ENCODE data around the gene NCKAP5L.
"Not testable (repeated sequence)": the region's sequence is repeated elsewhere in the genome, so short reads cannot be mapped to it uniquely, and the experiment has no call there.

NCKAP5L gene

DNA sequence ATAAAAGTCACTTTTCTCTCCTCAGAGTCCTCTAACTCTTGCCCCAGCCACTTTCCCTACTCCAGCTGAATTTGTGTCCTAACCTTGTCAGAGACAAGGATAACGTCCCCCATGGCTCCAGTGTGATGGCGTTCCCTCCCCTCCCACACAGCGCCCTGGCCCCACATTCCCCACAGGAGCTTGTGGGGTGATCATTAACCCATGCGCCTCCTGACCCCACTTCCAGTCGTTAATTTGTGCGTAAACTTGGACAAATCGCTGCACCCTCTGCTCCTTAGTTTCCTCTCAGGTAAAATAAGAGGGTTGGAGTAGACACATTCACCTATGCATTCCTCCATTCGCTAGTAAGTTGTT is 37.5 kb upstream of the NCKAP5L start:
- no peak for DNase-seq (ENCODE audit: low spot score)

DNA sequence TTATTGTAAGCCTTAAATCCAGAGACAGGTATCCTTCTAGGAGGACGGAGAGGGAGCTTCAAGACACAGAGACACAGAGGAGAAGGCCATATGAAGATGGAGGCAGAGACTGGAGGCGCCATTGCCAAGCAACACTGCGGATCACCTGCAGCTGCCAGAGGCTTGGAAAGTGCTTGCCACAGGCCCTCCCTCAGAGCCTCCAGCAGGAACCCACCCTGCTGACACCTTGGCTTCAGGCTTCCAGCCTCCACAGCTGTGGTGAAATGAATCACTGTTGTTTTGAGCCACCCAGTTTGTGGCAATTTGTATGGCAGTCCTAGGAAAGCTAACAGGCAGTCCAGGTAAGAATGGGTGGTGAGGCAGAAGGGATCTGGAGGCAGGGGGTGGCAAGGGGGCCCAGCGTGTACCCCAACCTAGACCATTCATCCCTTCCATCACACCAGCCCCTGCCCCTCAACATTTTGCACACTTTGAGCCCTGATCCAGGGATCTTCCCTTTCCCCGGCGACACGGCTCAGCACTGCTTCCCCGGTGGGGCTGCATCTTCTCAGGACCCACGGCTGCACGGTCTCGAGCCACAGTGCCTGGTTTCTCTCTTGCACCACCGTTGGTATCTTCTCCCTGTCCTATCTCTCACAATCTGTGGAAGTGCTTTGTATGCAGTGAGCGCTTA is 37.0 kb upstream of the NCKAP5L start:
- no peak for DNase-seq (ENCODE audit: low spot score)

DNA sequence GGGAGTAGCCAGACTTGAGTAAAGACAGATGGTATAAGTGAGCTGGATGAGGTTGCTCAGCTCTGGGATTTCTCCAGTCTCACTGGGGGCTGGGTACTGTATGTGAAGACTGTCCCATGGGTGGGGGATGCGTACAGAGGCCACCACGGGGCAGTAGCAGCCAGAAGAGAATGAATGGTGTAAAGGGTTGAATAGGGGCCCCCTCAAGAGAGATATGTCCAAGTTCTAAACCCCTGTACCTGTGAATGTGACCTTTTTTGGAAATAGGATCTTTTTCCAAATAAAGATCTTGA is 36.5 kb upstream of the NCKAP5L start:
- no peak for DNase-seq (ENCODE audit: low spot score)

DNA sequence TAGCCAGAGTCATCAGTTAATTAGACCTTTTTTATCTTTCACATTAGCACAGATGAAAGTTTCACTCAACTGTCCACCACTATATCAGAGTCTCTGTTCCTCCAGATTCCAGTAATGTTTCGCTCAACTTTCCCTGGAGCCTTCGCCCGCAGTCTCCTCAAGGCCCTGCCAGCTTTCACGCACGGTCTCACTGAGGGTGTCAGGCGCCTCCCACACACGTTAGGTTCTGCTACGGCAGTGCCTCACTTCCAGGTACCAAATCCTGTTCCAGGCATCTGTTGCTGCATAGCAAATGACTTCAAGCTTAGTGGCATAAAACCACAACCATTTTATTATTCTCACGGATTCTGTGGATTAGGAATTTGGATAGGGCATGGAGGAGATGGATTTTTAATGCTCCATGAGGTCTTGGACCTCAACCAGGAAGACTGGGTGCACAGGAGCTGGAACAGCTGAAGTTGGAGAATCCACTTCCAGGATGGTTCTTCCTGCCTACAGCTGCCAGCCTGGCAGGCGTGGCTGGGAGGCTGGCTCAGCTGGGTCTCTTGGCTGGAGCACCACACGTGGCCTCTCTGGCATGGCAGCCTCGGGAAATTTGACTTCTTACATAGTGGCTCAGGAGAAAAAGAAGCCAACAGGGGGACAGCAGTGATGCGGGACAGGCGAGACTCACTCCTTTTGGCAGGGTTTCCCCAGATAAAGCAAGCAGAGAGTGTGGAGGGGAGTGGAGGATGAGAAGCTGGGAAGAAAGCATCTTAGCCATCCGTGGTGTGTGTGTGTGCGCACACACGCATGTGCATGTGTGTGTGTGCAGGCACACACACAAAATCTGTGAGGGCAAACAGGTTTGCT is 36.0 kb upstream of the NCKAP5L start:
- DNase-seq (ENCODE audit: low spot score), result no peak

DNA sequence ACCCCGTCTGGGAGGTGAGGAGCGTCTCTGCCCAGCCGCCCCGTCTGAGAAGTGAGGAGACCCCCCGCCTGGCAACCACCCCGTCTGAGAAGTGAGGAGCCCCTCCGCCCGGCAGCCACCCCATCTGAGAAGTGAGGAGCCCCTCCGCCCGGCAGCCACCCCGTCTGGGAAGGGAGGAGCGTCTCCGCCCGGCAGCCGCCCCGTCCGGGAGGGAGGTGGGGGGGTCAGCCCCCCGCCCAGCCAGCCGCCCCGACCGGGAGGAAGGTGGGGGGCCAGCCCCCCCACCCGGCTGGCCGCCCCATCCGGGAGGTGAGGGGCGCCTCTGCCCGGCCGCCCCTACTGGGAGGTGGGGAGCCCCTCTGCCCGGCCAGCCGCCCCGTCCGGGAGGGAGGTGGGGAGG is 32.7 kb upstream of the NCKAP5L start:
- not testable (repeated sequence) for DNase-seq (ENCODE audit: low spot score)

DNA sequence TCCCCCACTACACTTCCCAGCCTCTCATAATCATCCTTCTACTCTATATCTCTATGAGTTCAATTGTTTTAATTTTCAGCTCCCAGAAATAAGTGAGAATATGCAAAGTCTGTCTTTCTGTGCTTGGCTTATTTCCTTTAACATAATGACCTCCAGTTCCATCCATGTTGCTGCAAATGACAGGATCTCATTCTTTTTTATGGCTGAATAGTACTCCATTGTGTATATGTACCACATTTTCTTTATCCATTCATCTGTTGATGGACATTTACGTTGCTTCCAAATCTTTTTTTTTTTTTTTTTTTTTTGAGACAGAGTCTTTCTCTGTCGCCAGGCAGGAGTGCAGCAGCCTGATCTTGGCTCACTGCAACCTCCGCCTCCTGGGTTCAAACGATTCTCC is 27.7 kb upstream of the NCKAP5L start:
- not testable (repeated sequence) for DNase-seq (ENCODE audit: low spot score)

DNA sequence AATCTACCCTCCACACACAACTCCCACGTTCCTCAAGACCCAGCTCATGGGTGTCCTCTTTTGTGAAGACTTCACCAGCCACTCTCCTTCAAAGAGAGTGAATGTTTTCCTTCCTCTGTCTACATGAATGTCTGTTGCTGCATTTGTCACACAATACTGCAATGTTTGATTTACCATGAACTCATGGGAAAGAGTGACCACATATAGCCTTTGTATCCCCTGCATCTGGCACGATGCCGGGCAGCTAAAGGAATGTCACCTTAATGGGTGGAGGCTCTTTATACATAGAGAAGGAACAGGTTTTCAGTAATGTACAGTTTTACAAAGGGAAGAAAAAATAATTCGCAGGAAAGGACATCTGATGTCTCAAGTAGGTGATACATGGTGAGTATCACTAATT is 26.8 kb upstream of the NCKAP5L start:
- no peak for DNase-seq (ENCODE audit: low spot score)

DNA sequence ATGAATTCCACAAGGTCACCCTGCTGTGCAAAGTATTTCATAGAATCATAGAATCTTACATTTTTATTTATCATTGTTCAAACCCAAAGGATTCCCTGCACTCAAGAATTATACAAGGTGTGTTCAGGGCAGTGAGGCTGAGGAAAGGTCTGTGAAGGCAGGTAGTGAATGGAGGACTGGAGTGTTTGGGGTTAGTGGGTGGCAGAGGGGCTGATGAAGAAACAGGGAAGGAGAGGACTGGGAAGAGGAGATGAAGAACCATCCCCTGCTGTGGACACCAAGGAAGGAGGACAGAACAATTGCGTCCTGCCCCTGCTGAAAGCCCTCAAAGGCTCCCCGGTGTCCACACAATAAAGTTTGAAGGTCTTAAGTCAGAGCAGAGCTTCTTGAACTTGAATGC is 25.5 kb upstream of the NCKAP5L start:
- no peak for DNase-seq (ENCODE audit: low spot score)

DNA sequence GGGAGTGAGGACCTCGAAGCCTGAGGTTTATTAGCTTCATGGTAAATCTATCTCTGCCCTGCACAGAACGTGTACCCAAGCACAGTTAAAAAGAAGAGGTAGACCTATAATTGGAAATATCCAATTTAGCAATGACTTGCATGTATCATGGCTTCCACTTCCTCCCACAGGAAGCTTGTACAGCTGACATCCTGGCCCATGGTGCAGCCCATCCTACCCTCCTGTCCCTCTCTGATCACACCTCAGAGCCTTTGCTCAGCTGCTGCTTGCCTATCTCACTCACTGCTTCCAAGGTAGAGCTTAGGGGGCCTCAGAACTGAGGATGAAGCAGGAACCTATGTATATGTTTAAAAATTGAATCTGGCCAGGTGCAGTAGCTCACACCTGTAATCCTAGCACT is 18.9 kb upstream of the NCKAP5L start:
- DNase-seq (ENCODE audit: low spot score), result no peak

DNA sequence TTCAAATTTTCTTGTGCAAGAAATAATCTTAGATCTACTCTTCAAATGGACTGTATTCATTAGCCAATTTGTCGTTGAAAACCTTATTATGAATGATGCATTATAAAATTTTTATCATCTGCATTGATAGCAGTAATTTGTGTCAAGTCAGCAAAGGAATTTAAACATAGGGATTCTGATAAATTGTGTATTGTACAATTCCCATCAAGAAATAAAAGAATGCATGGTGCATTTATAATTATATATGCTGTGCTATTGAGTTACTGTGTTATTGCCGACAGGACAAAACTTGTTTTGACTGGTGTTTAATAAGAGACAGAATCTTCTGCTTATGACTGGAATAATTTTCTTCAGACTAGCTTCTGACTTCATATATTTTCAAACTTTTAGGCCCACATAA is 17.8 kb upstream of the NCKAP5L start:
- DNase-seq (ENCODE audit: low spot score), result no peak

DNA sequence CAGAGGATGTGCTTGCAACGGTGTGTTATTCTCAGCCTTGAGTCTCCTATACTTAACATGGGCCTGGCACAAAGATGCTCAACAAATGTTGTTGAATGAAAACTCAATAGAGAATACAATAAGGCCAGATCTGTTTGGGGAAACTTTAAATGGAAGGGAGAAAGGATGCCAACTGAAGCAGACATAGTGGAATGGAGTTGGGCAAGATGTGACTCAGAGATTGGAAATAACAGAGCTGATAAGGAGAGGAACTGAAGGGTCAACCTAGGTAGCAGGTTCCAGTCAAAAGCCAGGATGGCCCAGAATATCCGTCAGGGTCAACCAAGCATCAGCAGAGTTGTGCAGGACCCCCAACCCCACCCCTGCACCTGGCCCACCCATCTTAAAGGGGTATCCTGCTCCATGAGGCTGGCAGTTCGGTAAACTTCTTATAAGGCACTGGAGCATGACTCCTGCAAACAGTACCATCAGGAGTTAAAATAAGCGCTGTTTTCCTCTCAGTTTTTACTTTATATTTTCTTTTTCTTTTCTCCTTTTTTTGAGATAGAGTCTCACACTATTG is 15.7 kb upstream of the NCKAP5L start:
- no peak for DNase-seq (ENCODE audit: low spot score)

DNA sequence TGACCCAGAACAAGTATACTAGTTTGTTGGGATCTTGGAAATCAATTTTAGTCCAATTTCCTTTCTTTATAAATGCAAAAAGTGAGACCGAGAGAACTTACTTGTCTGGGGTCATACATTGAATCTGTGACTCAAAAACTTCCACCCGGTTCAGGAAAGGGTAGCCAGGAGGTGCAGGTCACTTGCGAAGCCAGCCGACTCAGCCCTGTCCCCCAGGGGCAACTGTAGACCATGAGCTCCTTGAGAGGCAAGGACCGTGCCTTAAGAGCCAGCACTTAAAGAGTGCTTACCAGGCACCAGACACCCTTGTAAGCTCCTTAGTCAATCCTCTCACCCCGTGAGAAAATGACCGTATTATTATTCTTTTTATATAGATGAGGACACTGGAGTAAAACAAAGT is 15.2 kb upstream of the NCKAP5L start:
- no peak for DNase-seq (ENCODE audit: low spot score)

DNA sequence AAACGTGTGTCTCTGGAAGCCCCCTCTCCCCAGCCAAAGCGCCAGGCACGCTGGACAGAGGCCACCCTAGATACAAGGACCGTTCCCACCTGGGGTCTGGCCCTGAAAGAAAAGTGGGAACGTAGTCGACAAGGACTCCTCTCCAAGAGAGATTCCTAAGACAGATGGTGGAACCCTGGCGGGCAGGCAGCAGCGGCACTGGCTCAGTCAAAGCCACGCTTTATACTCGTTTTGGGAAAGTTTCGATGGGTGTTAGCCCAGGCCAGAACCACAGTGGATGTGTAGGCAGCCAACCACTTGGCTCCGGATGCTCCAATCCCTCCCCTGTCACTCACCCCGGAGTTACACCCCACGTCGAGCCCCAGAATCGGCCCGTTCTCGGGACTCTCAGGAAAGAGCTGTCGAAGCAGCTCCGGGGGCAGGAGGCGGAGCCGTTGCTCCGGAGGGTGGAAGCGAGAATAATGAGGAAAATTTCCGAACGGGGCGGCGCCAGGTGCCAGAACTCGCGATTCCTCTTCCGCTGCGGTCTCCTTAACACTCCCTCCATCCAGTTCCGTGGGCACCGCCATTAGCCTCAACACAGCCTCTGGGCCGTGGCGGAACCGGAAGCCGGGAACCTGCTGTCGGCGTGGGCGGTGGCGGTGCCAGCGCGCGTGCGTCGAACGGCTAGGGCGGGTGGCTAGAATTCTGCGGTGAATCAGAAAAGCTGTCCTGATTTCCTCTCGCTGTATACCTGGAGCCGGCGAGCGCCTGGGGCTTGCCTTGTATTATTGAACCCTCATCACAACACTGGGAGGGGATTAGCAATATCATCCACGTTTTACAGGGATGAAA is 14.5 kb upstream of the NCKAP5L start, which contains the start of gene BCDIN3D:
Gene BCDIN3D (minus strand): TSS at position 588 of the 834 bp plus-strand sequence. CDS start 19 bp downstream, at position 569.
- DNase-seq (ENCODE audit: low spot score), result peak; percentile 83

DNA sequence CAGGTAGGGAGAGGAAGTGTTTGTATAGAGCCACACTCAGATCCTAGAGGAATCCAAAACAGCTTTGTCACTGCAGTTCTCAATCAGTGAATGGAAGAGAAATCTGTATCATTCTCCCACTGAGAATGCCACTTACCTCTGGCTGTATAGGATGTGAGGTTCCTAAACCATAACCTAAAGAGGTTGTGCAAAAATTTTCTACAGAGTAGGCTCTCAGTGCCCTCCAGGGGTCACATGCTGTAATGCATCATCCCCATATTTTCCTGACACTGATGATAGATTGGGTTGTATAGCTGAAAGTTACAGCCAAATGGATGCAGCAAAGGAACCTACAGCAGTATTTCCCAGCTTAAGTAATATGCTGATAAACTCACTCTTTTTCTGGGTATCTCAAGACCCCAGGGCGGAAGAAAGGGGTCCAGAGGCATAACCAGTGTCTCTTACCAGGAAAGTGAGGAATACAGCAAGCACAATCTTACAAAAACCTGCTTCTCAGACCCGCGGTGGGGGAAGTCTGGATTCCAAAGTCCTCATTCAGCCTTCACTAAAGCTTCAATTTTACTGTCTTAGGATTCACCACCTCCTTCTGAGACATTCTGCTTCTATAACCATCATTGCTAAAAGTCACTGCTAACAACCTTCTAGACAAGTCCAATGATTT is 10.9 kb upstream of the NCKAP5L start:
- peak; percentile 28 for DNase-seq (ENCODE audit: low spot score)

DNA sequence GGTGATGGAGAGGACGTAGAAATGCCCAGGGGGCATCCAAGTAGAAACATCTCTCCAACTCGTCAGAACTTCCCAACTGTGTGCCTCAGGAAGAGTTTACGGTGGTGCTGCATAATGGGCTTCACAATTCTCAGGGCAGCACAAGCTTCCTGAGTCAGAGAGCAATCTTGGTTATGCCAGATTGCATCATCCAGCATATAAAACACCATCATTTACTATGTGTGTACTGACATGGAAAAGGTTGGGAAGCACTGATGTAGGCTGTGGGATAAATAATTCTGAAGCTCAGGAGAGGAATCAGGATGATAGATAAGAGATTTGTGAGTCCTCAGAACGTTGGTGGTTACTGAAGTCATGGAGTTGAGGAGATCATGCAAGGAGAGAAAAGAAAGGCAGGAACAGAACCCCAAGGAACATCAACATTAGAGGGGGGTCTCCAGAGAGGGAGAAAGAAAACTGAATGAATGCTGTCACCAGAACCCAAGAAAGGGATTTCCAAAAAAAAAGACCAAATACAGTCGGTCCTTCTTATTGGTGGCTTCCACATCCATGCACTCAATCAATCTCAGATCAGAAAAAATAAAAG is 4.7 kb upstream of the NCKAP5L start:
- DNase-seq (ENCODE audit: low spot score), result no peak

DNA sequence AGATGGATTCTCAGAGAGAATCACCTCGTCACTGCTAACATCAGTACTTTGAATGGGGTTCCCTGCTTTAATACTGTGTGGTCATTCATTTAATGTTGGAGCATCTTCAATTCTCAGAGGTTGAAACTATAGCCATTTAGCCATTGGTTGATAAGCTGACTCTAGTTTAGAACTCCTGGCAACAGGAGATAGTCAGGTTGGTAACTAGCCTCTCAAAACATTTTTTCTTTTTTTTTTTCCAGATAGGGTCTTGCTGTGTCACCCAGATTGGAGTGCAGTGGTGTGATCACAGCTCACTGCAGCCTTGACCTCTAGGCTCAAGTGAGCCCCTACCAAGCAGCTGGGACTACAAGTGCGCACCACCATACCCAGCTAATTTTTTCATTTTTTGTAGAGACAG is 3.5 kb upstream of the NCKAP5L start:
- DNase-seq (ENCODE audit: low spot score), result no peak

DNA sequence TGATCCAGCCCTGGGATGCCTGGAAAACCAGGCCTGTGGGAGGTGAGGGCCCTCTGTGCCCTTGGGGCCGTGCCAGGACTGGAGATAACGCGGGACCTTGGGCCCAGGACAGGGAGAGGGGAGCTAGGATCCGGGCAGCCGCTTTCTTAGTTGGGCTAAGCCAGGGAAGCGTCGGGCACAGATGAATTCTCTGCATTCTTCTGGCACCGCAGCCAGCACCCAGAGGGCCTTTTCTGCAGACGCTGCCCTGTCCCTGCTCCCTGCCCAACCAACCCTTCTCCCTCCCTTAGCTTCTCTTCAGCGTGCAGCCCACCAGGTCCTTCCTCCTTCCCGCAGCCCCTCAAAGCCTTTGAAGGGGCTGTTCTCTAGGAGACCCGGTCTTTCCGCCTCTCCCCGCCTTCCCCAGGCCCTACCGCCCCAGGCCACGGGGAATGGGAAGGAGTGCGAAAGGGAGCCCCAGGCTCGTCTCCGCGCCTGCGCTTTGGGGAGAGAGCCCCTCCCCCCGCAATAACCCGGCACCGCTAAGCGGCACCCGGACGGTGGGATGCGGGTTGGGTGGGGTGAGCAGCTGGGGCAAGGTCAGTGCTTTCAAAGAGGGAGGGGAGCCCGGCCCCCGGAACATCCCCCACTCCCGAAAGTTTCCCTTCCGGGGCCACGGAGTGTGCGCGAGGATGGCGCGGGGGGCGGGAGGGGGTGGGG is 663 bp downstream of the NCKAP5L start:
- DNase-seq (ENCODE audit: low spot score), result no peak

DNA sequence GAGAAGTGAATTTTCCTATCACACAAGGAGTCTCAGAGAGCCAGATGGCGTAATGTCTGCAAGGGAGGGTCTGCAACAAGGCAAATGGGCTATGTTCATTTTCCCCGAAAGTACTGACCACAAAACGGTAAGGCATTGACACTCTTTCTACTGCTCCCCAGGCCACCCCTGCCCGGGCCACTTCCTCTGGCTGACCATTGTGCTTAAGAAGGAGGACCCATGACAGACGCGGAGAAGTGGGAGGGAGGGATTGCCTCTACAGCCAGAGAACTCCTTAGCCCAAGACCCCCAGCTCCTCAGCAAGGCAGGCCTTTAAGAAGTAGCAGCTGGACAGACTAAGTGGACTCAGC is 1.2 kb downstream of the NCKAP5L start:
- no peak for DNase-seq (ENCODE audit: low spot score)

DNA sequence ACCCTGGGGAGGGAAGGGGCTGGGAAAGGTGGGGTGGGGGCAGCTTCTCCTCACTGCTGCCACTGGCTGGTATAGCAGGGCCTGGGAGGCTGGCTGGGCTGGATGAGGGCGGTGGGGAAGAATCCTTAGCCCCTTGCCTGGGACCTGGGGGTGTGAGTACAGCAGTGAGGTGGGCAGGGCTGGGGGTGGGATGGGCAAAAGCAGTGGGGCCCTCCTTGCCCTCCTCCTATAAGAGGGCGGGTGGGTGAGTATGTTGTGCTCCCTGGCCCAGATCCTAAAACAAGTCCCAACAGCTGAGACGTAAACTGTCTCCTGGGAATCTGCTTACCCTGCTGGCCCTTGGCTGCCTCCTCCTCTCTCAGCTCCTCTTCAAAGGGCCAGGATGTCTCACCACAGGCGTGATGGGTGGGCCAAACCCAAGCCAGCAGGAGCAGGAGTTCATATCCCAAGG is 2.2 kb downstream of the NCKAP5L start:
- no peak for DNase-seq (ENCODE audit: low spot score)

DNA sequence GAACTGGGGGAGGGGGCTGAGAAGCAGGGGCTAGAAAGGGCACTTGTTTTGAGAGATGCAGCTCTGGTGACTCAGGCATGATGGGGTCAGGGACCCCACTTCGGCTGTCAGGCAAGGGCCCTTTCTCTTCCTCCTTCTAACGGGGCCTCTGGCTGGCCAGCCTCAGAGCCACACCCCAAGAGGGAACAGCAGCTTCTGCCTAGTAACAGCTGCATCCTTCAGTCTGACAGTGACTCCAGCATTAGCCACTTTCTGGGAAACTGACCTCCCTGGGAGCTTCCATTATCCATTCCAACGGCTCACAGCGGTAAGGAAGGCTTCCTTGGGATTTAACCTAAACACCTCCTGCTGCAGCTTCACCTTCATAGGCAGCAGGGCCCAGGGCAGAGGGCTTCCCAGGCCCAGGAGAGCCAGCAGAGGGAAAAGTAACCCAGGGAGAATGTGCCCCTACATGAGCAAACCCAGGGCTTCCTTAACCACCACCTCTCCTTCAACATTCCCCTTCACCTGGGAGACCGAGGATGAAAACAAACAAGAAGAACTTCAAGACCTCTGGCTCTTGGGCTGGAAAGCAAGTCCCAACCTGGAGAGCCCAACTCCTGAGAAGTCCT is 2.7 kb downstream of the NCKAP5L start:
- DNase-seq (ENCODE audit: low spot score), result no peak

DNA sequence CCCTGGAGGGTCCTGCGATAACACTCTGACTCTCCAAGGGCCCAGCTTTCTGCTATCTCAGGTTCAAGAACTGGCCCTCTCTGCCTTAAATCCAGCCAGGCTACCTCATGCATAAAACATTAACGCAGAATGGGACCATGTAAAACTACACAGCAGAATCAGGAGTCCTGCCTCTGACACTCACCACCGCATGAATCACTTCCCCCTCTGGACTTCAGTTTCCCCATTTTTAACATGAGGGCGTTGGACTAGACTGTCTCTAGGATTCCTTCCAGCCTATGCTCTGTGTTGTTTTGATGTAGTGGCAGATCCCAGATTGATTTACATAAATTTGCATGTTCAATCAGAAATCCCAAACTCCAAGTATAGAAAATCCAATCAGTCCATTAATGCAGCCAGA is 3.3 kb downstream of the NCKAP5L start:
- DNase-seq (ENCODE audit: low spot score), result no peak

Data from hematopoietic multipotent progenitor cell treated with erythropoietin and hydrocortisone succinate and interleukin-3 and kit ligand, for 15 days (in vitro differentiated cells).